Measurements from ENCODE around the gene SP4.

Gene SP4

GRCh38 chr7:21408481-21408820 is 19.4 kb upstream of the SP4 start:
- no peaks in the 10 kb centered on the region for H3K4me1 Mint-ChIP-seq
- peaks cover 4% of the 10 kb centered on the region for H3K9me3 Mint-ChIP-seq
- no peak overlapping the region for H3K4me3 Mint-ChIP-seq
- H3K36me3 Mint-ChIP-seq (ENCODE audit: low read depth), result no peaks in the 10 kb centered on the region
- H3K27me3 Mint-ChIP-seq (ENCODE audit: low read depth), result no peaks in the 10 kb centered on the region
- TF ChIP-seq CTCF (IDR thresholded peaks at IDR 0.05; ENCODE audit: unreplicated experiment in 3 of 3), result no peak
- no peak overlapping the region for H3K27ac Mint-ChIP-seq

GRCh38 chr7:21412410-21412851 is 15.5 kb upstream of the SP4 start:
- Mint-ChIP-seq H3K27me3 (ENCODE audit: low read depth) (no peaks in the 10 kb centered on the region), H3K4me1 (no peaks in the 10 kb centered on the region), H3K9me3 (no peaks in the 10 kb centered on the region), H3K4me3 (no peak overlapping the region), H3K27ac (no peak overlapping the region), H3K36me3 (ENCODE audit: low read depth) (no peaks in the 10 kb centered on the region)
- no peak for TF ChIP-seq CTCF (IDR thresholded peaks at IDR 0.05; ENCODE audit: unreplicated experiment in 3 of 3)

- no peak overlapping the region for H3K4me3 Mint-ChIP-seq
- no peaks in the 10 kb centered on the region for H3K27me3 Mint-ChIP-seq (ENCODE audit: low read depth)
- H3K27ac Mint-ChIP-seq, result no peak overlapping the region
- H3K36me3 Mint-ChIP-seq (ENCODE audit: low read depth), result no peaks in the 10 kb centered on the region
- no peak for TF ChIP-seq CTCF (IDR thresholded peaks at IDR 0.05; ENCODE audit: unreplicated experiment in 3 of 3)
- H3K4me1 Mint-ChIP-seq, result no peaks in the 10 kb centered on the region
- H3K9me3 Mint-ChIP-seq, result no peaks in the 10 kb centered on the region
These were observed 14.9 kb upstream of the SP4 start for GRCh38 chr7:21412957-21413356.

- H3K36me3 Mint-ChIP-seq (ENCODE audit: low read depth), result no peaks in the 10 kb centered on the region
- TF ChIP-seq CTCF (IDR thresholded peaks at IDR 0.05; ENCODE audit: unreplicated experiment in 3 of 3), result no peak
- no peak overlapping the region for H3K27ac Mint-ChIP-seq
- H3K27me3 Mint-ChIP-seq (ENCODE audit: low read depth), result no peaks in the 10 kb centered on the region
- no peaks in the 10 kb centered on the region for H3K4me1 Mint-ChIP-seq
- no peaks in the 10 kb centered on the region for H3K9me3 Mint-ChIP-seq
- no peak overlapping the region for H3K4me3 Mint-ChIP-seq
These were observed 14.4 kb upstream of the SP4 start for GRCh38 chr7:21413502-21413901.

GRCh38 chr7:21414795-21415393 is 13.0 kb upstream of the SP4 start:
- H3K27me3 Mint-ChIP-seq (ENCODE audit: low read depth), result no peaks in the 10 kb centered on the region
- no peaks in the 10 kb centered on the region for H3K9me3 Mint-ChIP-seq
- H3K27ac Mint-ChIP-seq, result no peak overlapping the region
- H3K4me1 Mint-ChIP-seq, result no peaks in the 10 kb centered on the region
- no peak for TF ChIP-seq CTCF (IDR thresholded peaks at IDR 0.05; ENCODE audit: unreplicated experiment in 3 of 3)
- H3K4me3 Mint-ChIP-seq, result no peak overlapping the region
- H3K36me3 Mint-ChIP-seq (ENCODE audit: low read depth), result no peaks in the 10 kb centered on the region

- H3K4me3 Mint-ChIP-seq, result no peak overlapping the region
- no peak overlapping the region for H3K27ac Mint-ChIP-seq
- no peaks in the 10 kb centered on the region for H3K27me3 Mint-ChIP-seq (ENCODE audit: low read depth)
- no peak for TF ChIP-seq CTCF (IDR thresholded peaks at IDR 0.05; ENCODE audit: unreplicated experiment in 3 of 3)
- no peaks in the 10 kb centered on the region for H3K9me3 Mint-ChIP-seq
- H3K4me1 Mint-ChIP-seq, result no peaks in the 10 kb centered on the region
- H3K36me3 Mint-ChIP-seq (ENCODE audit: low read depth), result no peaks in the 10 kb centered on the region
These were observed 10.2 kb upstream of the SP4 start for GRCh38 chr7:21417647-21418046.
